G401 (cell line): ENCODE measurements around the gene NELFB. TPM values are rescaled to one million over a fixed set of nuclear protein-coding genes. Genes with fewer than 3 reads are reported as not detected.

Source experiments
- DNase-seq: peaks from one replicate; pipeline ENCODE4 v3.0.0-alpha.2; 2015; ENCODE audit warnings: low spot score
- in situ Hi-C: cut with HindIII; loops from 2 replicates; pipeline ENCODE4 v1.10.0; 2016; ENCODE audit warnings: low sequenced_read_pairs, mixed read lengths
- total RNA-seq: library from RNA; depleted of rRNA; stranded (reverse); fragments of >200 nt; shearing (Covaris generic); gene quantifications from 2 replicates; pipeline ENCODE4 v1.2.3, GENCODE V29; 2014

Gene NELFB
- total RNA-seq, 1 experiment from 2014 or later, result 93.6 TPM

DNA sequence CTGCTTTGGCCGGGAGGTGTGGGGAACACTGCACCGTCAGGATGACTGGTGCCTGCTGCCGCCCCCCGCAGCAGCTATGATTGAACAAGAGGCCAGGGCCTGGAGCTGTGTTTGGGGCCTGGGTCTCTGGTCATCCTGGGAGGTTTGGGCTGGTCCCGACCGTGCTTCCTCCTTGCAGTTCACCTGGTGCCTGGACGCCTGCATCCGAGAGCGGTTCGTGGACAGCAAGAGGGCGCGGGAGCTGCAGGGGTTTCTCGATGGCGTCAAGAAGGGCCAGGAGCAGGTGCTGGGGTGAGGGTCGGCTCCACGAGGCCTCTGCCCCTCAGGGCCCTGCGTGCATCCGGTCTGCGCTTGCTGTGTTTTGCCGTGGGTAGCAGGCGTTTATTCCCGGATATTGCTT is 8.9 kb downstream of the NELFB start:
- no peak for DNase-seq
- in situ Hi-C loops, result no loop called here

DNA sequence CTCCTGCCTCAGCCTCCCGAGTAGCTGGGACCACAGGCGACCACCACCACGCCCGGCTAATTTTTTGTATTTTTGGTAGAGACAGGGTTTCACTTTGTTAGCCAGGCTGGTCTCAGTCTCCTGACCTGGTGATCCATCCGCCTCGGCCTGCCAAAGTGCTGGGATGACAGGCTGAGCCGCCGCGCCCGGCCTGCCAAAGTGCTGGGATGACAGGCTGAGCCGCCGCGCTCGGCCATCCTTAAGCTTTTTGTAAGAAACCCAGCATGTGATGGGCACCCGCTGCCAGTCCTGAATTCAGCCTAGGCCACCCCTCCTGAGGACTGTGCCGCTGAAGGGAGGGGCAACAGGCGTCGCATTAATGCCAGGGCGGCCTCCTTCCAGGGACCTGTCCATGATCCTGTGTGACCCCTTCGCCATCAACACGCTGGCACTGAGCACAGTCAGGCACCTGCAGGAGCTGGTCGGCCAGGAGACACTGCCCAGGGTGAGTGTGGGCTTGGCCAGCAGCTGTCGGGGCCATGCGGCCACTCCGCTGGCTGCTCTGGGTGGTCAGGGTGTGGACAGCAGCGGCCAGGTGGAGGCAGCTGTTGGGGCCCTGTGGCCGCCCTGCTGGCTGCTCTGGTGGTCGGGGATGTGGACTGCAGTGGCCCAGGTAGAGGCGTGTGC is 10.5 kb downstream of the NELFB start:
- DNase-seq, result no peak
- in situ Hi-C loops, result no loop called here

DNA sequence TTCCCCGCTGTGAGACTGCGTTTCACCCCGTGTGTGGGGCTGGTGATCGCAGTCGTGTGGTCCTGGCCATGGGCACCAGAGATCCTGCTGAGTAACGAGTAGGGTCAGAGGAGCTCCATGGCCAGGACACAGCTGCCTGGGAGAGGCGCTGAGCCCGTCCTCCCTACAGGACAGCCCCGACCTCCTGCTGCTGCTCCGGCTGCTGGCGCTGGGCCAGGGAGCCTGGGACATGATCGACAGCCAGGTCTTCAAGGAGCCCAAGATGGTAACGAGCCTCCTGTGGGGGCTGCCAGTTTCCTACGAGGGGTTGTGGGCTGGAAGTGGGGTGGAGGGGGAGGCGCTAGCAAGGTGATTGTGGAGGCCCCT is 11.0 kb downstream of the NELFB start:
- in situ Hi-C loops, result no loop called here
- DNase-seq, result no peak

DNA sequence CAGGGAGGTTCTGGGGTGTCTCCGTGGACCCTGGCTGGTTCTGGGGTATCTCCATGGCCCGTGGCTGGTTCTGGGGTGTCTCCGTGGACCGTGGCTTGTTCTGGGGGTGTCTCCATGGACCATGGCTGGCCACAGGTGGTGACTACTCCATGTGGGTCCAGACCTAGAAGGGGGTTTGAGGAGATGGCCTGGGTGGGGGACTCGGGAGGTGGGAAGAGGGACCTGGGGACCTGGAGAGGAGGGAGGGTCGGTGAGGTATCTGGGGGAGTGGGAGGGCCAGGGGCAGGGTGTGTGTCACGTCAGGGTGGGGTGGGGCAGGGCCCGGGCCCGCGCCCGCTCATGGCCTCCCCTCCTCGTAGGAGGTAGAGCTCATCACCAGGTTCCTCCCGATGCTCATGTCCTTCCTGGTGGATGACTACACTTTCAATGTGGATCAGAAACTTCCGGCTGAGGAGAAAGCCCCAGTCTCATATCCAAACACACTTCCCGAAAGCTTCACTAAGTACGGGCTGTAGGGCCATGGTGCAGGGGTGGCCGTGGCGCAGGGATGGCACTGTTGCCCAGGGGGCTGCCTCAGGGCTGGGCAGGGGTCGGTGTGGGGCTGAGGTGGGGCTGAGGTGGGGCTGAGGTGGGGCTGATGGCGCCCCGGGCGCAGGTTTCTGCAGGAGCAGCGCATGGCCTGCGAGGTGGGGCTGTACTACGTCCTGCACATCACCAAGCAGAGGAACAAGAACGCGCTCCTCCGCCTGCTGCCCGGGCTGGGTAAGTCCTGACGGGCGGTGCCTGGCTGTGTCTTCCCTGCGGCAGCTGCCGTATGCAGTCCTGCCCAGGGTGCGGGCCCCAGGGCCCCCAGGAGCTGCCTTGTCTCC is 11.7 kb downstream of the NELFB start:
- in situ Hi-C loops, result no loop called here
- no peak for DNase-seq

DNA sequence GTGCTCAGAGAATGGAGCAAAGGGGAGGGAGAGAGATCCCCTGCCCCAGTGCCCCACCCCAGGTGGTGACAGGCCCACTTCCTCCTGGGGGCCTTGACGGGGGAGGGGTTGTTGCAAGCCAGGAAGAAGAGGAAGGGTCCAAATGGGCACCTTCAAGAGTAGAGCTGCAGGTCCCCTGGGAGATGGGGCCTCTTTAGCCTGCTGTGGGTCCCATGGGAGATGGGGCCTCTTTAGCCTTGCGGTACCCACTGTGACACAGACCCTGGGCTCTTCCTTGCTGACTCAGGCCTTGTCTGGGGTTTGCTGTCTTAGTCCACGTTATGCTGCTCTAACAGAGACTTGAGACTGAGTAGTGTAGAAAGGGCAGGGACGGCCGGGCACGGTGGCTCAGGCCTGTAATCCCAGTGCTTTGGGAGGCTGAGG is 12.8 kb downstream of the NELFB start:
- no peak for DNase-seq
- in situ Hi-C loops, result no loop called here

DNA sequence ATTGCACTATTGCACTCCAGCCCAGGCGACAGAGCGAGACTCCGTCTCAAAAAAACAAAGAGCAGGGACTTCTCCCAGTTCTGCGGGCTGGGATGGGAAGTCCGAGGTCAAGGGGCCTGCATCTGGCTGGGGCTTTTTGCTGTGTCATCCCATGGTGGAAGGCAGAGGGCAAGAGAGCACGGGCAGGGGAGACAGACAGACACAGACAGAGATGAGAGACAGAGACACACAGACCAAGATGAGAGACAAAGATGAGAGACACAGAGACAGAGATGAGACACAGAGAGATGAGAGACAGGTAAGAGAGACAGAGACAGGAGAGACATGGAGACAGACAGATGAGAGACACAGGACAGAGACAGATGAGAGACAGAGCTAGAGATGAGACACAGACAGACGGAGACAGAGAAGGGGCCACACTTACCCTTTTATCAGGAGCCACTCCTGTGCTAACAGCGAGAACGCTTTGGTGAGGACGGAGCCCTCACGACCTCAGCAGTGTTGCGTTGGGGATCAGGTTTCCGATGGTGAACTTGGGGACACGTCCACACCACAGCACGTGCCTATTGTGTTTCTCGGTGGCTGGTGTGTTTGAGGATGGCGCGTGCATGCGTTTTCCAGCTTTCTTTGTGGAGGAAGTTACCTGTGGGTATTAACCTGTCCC is 13.5 kb downstream of the NELFB start:
- in situ Hi-C loops, result no loop called here
- no peak for DNase-seq

DNA sequence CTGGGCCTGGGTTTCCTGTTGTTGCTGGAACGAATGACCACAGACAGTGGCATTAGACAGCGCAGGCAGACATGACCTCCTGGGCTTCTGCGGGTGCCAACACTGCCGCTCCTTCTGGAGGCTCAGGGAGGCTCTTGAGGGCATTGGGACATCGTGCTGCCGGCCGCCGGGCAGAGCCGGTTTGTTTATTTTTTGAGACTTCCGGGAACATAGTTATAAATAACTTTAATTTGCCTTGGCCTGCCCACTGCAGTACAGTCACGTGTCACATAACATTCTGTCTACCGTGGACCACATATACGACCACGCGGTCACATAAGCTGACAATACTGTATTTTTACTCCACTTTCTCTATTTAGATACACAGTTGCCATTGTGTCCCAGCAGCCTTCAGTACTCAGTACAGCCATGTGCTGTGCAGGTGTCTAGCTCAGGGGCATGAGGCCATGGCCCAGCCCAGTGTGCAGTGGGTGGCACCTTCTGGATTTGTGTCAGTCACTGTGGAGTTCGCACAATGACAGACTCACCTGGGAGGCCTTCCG is 14.2 kb downstream of the NELFB start:
- DNase-seq, result no peak
- in situ Hi-C loops, result no loop called here

DNA sequence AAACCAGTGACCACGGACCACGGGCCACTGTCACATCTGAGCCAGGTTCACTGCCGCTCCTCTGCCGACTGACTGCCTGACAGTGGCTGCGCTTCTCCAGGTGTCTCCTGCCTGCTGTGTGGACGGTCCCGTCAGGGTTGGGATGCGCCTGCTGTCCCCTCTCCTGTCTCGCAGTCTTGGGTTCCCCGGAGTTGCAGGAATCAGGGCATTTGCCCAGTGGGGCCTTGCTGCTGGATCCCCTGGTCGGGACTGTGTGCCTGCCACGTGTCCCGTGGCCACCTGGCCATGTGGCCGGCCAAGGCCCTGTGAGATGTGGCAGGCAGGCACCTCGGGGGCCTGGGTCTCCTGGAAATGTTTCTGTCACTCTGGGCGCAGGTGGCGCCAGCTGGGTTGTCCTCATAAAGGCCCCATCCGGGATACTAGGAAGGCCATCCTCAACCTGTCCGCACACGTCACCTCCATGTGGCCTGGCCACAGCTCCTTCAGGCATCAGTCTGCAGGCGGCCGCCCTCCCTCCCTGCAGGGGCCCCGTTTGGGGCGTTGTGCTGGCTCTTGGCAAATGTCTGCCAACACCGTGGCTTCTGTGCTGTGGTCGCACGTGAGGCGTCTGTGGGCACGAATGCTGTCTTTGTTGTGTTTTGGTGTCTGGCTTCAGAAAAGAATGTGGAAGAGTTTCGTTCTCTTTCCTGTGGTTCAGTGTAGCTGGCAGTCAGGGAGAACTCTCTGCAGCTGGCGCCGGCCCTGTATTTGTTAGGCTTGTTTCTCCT is 16.0 kb downstream of the NELFB start:
- in situ Hi-C loops, result no loop called here
- no peak for DNase-seq

DNA sequence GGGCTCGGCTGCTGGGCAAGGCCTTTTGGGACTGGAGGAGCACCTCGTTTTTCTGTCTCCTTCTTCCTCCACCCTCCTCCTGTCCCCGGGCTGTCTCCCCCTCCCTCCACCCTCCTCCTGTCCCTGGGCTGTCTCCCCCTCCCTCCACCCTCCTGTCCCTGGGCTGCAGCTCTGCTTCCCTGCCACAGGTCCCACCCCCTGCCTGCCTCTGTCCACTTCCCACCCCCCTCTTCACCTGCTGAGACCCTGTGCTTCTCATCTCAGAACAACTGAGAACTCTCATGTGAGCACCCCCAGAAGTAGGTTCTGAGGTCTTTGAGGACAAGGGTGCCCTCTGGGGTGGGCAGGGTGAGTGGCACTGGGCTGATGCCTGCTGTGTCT is 16.6 kb downstream of the NELFB start:
- in situ Hi-C loops, result no loop called here

DNA sequence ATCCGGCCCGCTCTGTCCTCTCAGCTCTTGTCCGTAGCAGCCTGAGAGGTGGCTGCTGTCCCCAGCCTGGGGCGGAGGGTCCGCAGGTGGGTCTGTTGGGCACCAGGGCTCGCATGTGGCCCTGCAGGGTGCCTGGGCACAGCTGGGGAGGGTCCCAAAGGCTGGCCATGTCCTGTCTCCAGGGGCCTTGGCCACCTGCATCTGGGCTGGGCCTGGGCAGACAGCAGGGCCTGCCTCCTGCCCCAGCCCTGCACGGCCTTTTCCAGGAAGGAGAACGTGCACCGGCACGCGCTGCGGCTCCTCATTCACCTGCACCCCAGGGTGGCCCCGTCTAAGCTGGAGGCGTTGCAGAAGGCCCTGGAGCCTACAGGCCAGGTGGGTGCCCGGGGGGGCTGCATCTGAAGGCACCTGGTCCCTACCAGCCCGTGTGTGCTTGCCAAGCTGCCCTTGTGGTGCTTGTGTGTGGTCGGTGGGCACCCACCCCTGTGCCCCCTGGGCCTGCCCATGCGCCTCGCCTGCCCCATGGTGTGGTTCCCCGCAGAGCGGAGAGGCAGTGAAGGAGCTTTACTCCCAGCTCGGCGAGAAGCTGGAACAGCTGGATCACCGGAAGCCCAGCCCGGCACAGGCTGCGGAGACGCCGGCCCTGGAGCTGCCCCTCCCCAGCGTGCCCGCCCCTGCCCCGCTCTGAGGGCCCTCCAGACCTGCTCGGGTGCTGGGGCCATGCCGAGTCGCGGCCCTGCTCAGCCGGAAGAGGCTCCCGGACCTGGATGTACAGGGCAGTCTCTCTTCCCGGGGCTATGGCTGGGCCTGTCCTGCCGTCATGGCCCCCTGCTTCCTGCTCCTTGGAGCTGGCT is 17.3 kb downstream of the NELFB start:
- in situ Hi-C loops, result no loop called here
- DNase-seq, result no peak

More for the DNA sequence above, 16.6 kb downstream of the NELFB start:
- no peak for DNase-seq

DNA sequence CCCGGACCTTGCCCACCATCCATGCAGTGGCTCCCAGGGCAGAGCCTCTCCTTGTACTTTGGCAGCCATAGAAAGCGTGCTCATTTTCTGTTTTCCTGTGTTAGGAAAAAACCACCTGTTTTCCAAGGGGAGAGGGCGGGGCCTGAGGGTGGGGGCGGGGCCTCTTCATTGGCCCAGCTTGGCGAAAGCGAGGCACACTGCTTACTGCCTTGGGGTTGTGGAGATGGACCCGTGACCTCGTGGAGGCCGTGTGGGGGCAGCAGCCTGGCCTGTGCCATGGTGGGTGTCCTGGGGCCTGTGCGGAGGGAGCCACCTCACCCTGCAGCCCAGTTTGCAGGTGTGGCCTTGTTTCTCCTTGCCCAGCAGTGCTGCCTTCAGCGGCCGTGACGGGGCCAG is 18.0 kb downstream of the NELFB start:
- DNase-seq, result no peak
- in situ Hi-C loops, result no loop called here

DNA sequence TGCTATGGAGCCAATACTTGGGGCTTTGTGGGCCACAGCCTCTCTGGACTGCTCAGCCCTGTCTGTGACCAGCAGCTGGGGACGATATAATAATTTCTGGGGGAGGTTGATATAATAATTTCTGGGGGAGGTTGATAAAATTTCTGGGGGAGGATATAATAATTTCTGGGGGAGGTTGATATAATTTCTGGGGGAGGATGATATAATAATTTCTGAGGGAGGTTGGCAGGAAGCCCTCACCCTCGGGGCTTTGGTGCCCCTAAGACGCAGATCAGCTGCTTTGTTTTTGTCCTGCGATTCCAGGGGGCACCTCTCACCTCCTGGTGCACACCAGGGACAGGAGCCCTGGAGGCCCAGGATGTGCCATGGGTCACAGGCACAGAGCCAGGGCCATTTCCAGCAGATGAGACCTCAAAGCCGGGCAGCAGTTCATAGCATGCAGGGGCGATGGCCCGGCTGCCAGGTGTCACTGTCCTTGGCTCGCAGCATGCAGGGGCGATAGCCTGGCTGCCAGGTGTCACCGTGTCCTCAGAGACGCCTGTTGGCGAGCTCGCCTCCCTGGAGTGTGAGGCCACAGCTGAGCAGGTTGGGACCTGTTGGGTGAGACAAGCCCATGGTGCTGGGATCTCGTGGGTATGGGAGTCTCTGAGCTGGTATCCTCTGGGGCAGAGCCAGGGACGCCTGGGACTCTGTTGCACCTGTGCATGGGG is 18.6 kb downstream of the NELFB start:
- no peak for DNase-seq
- in situ Hi-C loops, result no loop called here

DNA sequence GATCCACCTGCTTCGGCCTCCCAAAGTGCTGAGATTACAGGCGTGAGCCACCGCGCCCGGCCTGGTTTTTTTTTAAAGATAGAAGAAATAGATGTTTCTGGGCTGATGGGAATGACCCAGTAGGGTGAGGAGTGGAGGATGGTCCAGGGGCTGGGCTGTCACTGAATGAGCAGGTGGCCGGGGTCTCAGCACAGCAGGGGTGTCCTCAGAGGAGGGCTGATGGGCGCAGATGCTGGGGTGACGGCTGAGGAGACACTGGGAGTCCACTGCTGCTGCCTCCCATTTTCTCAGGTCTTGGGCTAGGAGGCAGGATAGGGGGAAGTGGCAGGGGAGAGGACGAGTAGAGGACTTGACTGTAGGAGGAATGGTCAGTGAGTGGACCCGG is 20.1 kb downstream of the NELFB start:
- in situ Hi-C loops, result no loop called here

DNA sequence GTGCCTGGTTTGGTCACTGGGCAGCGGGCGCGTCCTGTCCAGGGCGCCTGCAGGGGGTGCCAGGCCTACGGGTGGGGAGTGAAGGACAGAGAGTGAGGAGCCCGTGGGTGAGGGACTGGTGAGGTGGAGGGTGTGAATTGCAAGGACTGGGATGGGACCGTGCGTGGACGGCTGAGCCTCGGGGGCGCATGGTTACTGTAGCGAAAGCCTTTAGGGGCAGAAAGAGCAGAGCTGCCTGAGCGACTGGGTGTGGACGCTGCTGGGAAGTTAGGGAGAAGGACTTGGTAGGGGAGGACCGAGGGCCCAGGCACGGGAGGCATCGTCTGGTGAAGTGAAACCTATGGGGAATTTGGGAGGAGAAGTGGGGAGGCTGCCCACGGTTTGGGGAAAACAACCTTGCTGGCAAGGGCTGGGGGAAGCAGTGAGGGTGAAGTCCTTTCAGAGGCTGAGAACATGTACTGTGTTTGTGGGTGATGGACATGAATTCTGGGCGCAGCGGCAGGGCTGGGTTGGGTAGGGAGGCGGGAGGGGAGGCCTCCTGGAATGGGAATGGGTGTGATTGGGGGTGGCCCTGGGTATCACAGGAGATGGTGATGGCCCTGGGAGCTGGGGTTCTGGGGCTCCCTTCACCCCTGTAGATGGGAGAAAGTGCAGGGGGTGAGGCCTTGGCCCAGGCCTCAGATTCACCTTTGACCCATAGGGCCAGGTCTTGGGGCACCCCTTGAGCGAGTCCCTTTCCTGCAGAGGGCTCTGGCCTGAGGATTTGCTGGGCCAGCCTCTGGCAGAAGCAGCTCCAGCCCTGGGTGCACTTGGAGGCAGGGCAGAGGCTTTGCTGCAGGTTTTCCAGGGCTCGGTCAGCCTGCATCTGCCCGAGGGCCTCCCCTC is 20.7 kb downstream of the NELFB start:
- in situ Hi-C loops, result no loop called here
- DNase-seq, result no peak

More for the DNA sequence above, 20.1 kb downstream of the NELFB start:
- DNase-seq, result no peak

DNA sequence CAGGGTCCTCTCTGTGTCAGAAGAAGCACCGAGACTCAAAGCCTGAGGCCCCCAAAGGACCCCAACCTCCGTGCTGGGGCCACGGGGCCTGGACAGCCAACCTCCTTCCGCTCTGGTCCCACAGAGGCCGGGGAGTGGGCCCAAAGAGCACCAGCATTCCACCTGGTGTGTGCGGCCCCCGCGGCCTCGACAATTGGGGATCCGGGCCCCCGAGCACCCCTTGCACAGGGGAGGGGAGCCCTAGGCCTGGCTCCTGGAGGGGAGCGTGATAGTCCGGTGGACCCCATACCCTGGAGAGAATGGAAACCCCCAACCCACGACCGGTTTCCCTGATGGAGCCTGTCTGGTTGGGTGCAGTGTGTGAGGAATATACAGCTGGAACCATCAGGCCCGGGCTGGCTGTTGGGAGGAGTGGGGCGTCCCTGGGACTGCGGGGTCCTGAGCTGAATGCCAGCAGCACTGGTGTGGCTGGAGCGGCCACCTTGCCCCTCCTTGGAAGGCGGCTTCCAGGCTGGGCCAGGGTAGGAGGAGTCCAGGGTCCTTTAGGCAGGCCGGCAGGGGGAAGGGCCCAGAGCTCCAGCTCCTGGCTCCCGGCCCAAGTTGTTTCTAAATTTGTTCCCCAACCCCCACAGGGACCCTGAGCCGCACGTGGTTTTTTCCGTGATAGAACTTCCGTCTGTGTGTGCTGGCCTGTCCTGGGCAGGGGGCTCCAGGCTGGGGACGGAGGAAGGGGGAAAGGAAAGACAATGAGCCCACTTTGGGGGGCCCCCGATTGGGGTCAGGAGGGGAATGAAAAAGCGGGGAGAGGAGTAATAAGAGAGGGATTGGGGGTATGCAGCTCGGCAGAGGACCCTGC is 21.6 kb downstream of the NELFB start:
- in situ Hi-C loops, result no loop called here
- peak; percentile 23 for DNase-seq
